Astrocyte (in vitro differentiated cells and primary cell): Measurements from ENCODE around the gene KAT2A. TPM values are rescaled to one million over a fixed set of nuclear protein-coding genes. Genes with fewer than 3 reads are reported as not detected.

Experiments
- DNase-seq: peaks from one replicate; pipeline ENCODE4 v3.0.0-alpha.2; 2010; ENCODE audit warnings: low read depth
- FAIRE-seq: peaks from 2 replicates; lab custom pipeline; 2011; peaks lifted over from hg19 to GRCh38; lab: Jason Lieb, UNC
- H2AFZ ChIP-seq: 2 replicates; pipeline ENCODE4 v1.6.0; 2012; ENCODE audit warnings: low read depth, low read length, inconsistent platforms
- H3K27ac ChIP-seq: 2 replicates; pipeline ENCODE4 v1.5.1; 2011; ENCODE audit warnings: low read depth, low read length, inconsistent platforms
- H3K27me3 ChIP-seq: 2 replicates; pipeline ENCODE4 v1.6.0; 2011; ENCODE audit warnings: low read length, inconsistent platforms; ENCODE audit not compliant: insufficient read depth
- H3K36me3 ChIP-seq: 2 replicates; pipeline ENCODE4 v1.5.1; 2011; ENCODE audit warnings: low read length, inconsistent platforms; ENCODE audit not compliant: insufficient read depth
- H3K4me1 ChIP-seq: 2 replicates; pipeline ENCODE4 v1.5.1; 2011; ENCODE audit warnings: low read length, inconsistent platforms; ENCODE audit not compliant: insufficient read depth
- H3K4me2 ChIP-seq: 2 replicates; pipeline ENCODE4 v1.6.0; 2012; ENCODE audit warnings: low read length, inconsistent platforms
- H3K4me3 ChIP-seq: 2 replicates; pipeline ENCODE4 v1.5.1; 2011; ENCODE audit warnings: low read depth, mild to moderate bottlenecking, low read length, inconsistent platforms; ENCODE audit not compliant: insufficient read depth
- H3K79me2 ChIP-seq: 2 replicates; pipeline ENCODE4 v1.6.0; 2012; ENCODE audit warnings: mild to moderate bottlenecking, low read length, inconsistent platforms; ENCODE audit not compliant: insufficient read depth
- H3K9ac ChIP-seq: 2 replicates; pipeline ENCODE4 v1.6.0; 2012; ENCODE audit warnings: mild to moderate bottlenecking, low read length, inconsistent platforms
- H3K9me3 ChIP-seq: 2 replicates; pipeline ENCODE4 v1.5.1; 2012; ENCODE audit warnings: low read depth, mild to moderate bottlenecking, low read length, inconsistent platforms; ENCODE audit not compliant: insufficient read depth
- H4K20me1 ChIP-seq: 2 replicates; pipeline ENCODE4 v1.6.0; 2012; ENCODE audit warnings: low read length, inconsistent platforms; ENCODE audit not compliant: insufficient read depth
- H3K27ac Mint-ChIP-seq: one replicate; pipeline ENCODE4 v1.8.0; 2021; ENCODE audit warnings: mild to moderate bottlenecking, mixed read lengths; ENCODE audit not compliant: unreplicated experiment
- H3K27me3 Mint-ChIP-seq: one replicate; pipeline ENCODE4 v1.8.0; 2021; ENCODE audit warnings: low read depth, mixed read lengths; ENCODE audit not compliant: unreplicated experiment
- H3K36me3 Mint-ChIP-seq: one replicate; pipeline ENCODE4 v1.8.0; 2021; ENCODE audit warnings: low read depth, mixed read lengths; ENCODE audit not compliant: unreplicated experiment
- H3K4me1 Mint-ChIP-seq: one replicate; pipeline ENCODE4 v1.8.0; 2021; ENCODE audit warnings: low read depth, mixed read lengths; ENCODE audit not compliant: unreplicated experiment
- H3K4me3 Mint-ChIP-seq: one replicate; pipeline ENCODE4 v1.8.0; 2021; ENCODE audit warnings: mild to moderate bottlenecking, moderate library complexity, mixed read lengths; ENCODE audit not compliant: unreplicated experiment
- H3K9me3 Mint-ChIP-seq: one replicate; pipeline ENCODE4 v1.8.0; 2021; ENCODE audit warnings: mild to moderate bottlenecking, mixed read lengths; ENCODE audit not compliant: unreplicated experiment
- EZH2 ChIP-seq: IDR thresholded peaks from 2 replicates; pipeline ENCODE4 v1.6.1; 2012; ENCODE audit warnings: mild to moderate bottlenecking, low read length, inconsistent platforms; ENCODE audit not compliant: insufficient read depth
- total RNA-seq: library from RNA; stranded (reverse); gene quantifications from 2 replicates; pipeline ENCODE4 v1.2.1, GENCODE V29; 2021
- TF ChIP-seq, protein P1 (sequence below): IDR thresholded peaks from 2 replicates; pipeline ENCODE4 v1.5.1; 2011; ENCODE audit warnings: low read depth, mild to moderate bottlenecking, inconsistent platforms, low read length, moderate library complexity; ENCODE audit not compliant: insufficient read depth

Gene KAT2A
- total RNA-seq, 1 donor from 2014 or later, result 23.6 TPM

DNA sequence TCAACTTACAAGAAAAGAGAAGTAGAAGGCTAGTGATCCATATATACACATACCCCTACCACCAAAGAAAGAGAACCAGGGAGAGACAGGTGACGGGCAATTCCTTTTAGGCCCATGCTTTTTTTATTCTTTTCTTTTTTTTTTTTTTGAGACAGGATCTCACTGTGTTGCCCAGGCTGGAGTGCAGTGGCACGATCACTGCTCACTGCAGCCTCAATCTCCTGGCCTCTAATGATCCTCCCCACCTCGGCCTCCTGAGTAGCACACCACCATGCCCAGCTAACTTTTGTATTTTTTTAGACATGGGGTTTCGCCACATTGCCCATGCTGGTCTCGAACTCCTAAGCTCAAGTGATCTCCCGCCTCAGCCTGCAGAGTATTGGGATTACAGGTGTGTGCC, 6.2 kb upstream of the KAT2A start:
- Histone ChIP-seq H3K9ac (no peak overlapping the region), H3K27me3 (no peaks in the 10 kb centered on the region), H3K27ac (no peak overlapping the region), H2AFZ (no peak overlapping the region), H4K20me1 (peaks cover 46% of the 10 kb centered on the region), H3K4me2 (no peak overlapping the region), H3K79me2 (peaks cover 37% of the 10 kb centered on the region), H3K9me3 (no peaks in the 10 kb centered on the region), H3K4me3 (no peak overlapping the region), H3K36me3 (peaks cover 27% of the 10 kb centered on the region), H3K4me1 (peaks cover 11% of the 10 kb centered on the region)
- Mint-ChIP-seq H3K27me3 (no peaks in the 10 kb centered on the region), H3K9me3 (no peaks in the 10 kb centered on the region), H3K4me1 (peaks cover 37% of the 10 kb centered on the region), H3K27ac (no peak overlapping the region), H3K36me3 (peaks cover 18% of the 10 kb centered on the region), H3K4me3 (no peak overlapping the region)
- FAIRE-seq (no peak), DNase-seq (no peak)
- TF ChIP-seq, protein P1, sequence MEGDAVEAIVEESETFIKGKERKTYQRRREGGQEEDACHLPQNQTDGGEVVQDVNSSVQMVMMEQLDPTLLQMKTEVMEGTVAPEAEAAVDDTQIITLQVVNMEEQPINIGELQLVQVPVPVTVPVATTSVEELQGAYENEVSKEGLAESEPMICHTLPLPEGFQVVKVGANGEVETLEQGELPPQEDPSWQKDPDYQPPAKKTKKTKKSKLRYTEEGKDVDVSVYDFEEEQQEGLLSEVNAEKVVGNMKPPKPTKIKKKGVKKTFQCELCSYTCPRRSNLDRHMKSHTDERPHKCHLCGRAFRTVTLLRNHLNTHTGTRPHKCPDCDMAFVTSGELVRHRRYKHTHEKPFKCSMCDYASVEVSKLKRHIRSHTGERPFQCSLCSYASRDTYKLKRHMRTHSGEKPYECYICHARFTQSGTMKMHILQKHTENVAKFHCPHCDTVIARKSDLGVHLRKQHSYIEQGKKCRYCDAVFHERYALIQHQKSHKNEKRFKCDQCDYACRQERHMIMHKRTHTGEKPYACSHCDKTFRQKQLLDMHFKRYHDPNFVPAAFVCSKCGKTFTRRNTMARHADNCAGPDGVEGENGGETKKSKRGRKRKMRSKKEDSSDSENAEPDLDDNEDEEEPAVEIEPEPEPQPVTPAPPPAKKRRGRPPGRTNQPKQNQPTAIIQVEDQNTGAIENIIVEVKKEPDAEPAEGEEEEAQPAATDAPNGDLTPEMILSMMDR, result no peak
- no peak for TF ChIP-seq EZH2

- peaks cover 5% of the 10 kb centered on the region for H3K4me1 ChIP-seq
- peaks cover 43% of the 10 kb centered on the region for H4K20me1 ChIP-seq
- peaks cover 31% of the 10 kb centered on the region for H3K79me2 ChIP-seq
- FAIRE-seq (no peak), DNase-seq (no peak)
- Mint-ChIP-seq H3K36me3 (peaks cover 18% of the 10 kb centered on the region), H3K4me3 (no peak overlapping the region), H3K4me1 (peaks cover 32% of the 10 kb centered on the region), H3K27me3 (no peaks in the 10 kb centered on the region), H3K27ac (no peak overlapping the region), H3K9me3 (no peaks in the 10 kb centered on the region)
- H3K4me2 ChIP-seq, result no peak overlapping the region
- no peaks in the 10 kb centered on the region for H3K9me3 ChIP-seq
- TF ChIP-seq EZH2, result no peak
- TF ChIP-seq, protein P1, result no peak
- no peak overlapping the region for H2AFZ ChIP-seq
- no peak overlapping the region for H3K4me3 ChIP-seq
- H3K27ac ChIP-seq, result no peak overlapping the region
- no peak overlapping the region for H3K9ac ChIP-seq
- no peaks in the 10 kb centered on the region for H3K27me3 ChIP-seq
- peaks cover 27% of the 10 kb centered on the region for H3K36me3 ChIP-seq
These were observed 5.7 kb upstream of the KAT2A start for GRCh38 chr17:42126836-42127235.

GRCh38 chr17:42125565-42125964, 4.4 kb upstream of the KAT2A start:
- Mint-ChIP-seq H3K27ac (no peak overlapping the region), H3K9me3 (no peaks in the 10 kb centered on the region), H3K27me3 (no peaks in the 10 kb centered on the region), H3K4me1 (peaks cover 20% of the 10 kb centered on the region), H3K36me3 (peaks cover 16% of the 10 kb centered on the region), H3K4me3 (no peak overlapping the region)
- DNase-seq (no peak), FAIRE-seq (no peak)
- Histone ChIP-seq H3K79me2 (peaks cover 18% of the 10 kb centered on the region), H3K4me3 (no peak overlapping the region), H3K27ac (no peak overlapping the region), H4K20me1 (peaks cover 31% of the 10 kb centered on the region), H3K4me2 (no peak overlapping the region), H3K9ac (no peak overlapping the region), H3K36me3 (peaks cover 27% of the 10 kb centered on the region), H3K9me3 (no peaks in the 10 kb centered on the region), H2AFZ (no peak overlapping the region), H3K4me1 (peaks cover under 1% of the 10 kb centered on the region), H3K27me3 (no peaks in the 10 kb centered on the region)
- no peak for TF ChIP-seq EZH2
- TF ChIP-seq, protein P1, result no peak
